Measurements from ENCODE around the gene SYT1.

SYT1 gene

DNA sequence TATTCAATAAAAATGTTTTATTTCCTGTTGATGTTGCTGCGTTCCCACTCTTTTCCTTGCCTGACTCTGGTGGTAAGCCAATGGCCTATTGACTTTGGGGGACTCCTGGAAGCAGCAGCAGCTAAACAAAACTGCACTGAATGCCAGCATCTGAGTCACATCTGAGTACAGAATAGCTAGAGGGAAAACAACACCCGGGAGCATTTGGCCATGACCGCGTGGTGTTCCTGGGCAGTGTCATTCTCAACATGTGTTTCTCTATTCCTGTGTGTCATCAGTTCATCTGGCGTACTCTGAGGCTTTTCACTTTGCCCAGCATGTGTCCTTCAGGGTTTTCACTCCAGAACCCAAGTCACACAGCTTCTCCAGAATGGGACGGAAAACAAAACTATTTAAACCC is 587.4 kb downstream of the SYT1 start:
- no peak for DNase-seq

DNA sequence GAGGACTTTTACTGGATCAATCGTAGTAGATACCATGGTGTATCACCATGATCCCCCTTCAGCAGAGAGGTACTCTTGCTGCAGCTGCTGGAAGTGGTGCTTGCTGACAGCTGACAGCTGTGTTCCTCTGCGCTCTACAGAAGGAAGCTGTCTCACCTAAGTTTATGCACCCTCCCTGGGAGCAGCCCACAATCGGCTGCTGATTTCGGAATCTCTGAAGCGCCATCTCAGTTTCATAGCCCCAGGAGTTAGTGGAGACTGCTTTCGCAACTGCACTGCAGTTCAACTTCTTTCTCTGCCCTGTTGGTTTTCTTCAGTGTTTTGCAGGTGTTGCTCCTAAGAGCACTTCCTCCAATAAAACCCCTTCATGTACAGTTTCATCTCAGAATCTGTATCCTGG is 588.3 kb downstream of the SYT1 start:
- DNase-seq, result no peak

- no peak for DNase-seq
These were observed 589.2 kb downstream of the SYT1 start for GRCh38 chr12:79453820-79454219.

GRCh38 chr12:79454338-79454843 is 589.8 kb downstream of the SYT1 start:
- DNase-seq, result no peak

DNA sequence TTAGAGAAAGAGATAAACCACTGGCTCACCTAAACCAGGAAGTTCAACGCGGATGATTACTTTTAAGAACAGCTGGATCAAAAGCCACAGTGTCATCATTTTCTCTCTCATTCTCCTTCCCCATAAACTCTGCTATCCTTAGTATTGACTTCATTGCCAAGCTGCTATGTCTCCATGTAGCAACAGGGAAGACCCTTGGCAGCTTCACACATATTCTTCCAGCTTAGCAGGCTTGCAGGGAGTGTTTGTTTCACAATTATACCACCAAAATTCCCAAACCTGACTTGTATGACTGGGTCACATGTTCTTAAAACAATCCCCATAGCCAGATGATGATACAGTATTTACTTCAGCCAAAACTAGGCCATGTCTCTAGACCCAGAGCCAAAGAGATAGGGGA is 590.7 kb downstream of the SYT1 start:
- no peak for DNase-seq

DNA sequence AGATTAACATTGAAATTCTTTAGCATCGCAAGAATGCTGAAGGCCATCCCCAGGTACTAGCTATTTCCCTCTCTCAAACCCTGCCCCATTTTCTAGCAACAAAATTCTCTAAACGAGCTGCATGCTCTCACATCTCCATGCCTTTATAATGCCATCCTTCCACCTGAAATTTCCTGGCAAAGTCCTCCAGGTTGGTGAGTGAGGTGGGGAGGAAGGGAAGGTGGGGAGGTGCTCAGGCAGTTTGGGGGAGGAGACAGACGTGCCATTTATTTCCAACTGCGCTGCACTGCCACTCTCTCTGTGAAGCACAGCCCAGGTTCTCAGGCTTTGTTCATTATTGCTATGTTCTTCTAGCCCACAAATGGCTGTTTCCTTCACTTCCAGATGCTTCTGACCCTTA is 617.7 kb downstream of the SYT1 start:
- no peak for DNase-seq

DNA sequence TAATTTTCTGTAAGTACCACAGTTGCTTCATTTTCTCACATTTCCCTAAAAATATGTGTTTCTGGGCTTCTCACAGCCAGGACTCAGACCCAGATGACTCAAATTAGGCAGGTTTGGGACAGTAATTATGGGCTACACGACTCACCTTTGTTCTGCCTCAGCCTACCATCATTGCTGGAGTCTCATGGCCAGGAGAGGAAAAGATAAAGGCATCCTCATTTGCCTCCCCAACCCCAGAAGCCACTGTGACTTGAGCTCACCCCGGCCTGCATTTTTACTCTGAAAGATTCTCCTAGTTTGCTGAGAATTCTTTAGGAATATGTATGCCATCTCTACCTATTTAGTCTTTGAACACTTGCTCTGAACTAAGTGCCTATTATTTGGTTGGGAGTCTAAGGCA is 618.3 kb downstream of the SYT1 start:
- no peak for DNase-seq

DNA sequence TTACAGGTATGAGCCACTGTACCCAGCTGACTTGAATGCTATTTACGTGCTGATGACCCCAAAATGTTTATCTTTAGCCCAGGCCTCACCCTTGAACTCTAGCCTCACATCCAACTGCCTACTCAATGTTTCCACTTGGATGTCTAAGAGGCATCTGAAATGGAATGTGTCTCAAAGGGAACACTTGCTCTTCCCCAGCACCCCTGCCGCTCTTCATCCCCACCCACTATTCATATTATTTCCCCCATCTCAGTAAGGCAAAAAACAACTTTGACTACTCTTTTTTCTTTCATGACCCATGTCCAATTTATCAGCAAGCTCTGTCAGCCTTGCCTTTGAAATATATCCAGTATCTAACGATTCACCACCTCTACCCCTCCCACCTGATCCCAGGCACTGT is 621.6 kb downstream of the SYT1 start:
- no peak for DNase-seq

DNA sequence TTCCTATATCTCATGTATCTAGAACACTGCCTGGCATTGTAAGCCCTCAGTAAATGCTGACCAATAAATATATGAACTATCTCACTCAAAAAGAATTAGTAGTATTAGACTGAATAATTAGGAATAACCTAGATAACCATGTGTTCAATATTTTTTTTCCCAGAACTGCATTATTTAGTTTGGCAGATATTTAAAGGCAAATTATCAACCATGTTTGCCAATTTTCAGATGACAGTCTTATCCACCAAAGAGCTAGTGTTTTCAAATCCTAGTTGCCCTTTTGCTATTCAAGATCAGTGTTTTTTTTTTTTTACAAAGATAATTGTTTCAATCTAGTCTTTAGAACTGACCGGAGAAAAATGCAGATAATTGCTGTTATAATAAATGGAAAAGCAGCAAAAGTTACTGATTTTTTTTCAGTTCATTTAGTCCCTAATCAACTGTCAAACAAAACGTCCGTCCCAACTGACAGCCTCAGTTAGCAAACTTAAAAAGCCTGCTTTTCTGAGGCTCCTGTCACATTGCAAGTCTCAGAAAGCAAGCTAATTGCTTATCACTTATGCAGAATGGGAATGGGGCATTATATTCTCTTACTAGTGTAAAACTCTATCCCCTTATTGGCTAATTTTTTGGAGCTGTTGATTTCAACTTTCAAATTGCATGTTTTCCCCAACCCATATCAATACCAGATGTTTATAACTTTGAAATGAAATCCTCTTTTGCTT is 623.0 kb downstream of the SYT1 start:
- no peak for DNase-seq
